ENCODE data around the gene GFRA1. TPM values are rescaled to one million over a fixed set of nuclear protein-coding genes. Genes with fewer than 3 reads are reported as not detected.
A peak's percentile ranks its signal among the peaks of the same experiment; 100 is the strongest.
"Not testable (repeated sequence)": the region's sequence is repeated elsewhere in the genome, so short reads cannot be mapped to it uniquely, and the experiment has no call there.

GFRA1 gene
- polyA plus RNA-seq, 6 donors from 2014 or later: not detected

DNA sequence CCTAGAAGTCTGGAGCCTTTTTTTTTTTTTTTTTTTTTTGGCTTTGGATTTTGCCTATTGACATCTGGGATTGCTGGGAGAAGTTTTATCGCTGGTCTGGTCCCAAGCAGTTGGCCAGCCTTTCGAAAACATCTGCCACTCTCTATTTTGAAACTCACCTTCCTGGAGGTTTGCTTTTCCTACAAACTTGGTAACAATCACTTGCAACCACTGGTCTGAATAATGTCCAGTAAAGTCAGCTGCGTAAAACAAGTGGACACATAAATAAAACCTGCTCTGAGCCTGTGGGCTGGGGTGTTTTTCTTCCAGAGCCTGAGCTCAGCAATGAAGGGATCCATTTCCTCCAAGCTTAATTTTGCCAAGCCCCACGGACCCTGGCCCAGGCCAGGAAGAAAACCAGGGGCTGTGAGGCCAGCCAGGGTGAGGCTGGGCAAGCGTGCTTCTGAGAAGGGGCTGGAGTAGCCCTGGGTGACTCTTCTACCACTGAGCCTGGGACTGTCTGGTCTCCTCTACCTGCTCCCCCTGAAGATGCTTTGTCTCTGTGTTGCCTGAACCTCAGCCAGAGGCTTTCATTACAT is 202.2 kb downstream of the GFRA1 start:
- Mint-ChIP-seq H3K4me3 (no peak overlapping the region), H3K4me1 (no peaks in the 10 kb centered on the region), H3K36me3 (no peaks in the 10 kb centered on the region), H3K9me3 (peaks cover 0 to 1% (median 0%) of the 10 kb centered on the region in 7 donors), H3K27ac (no peak overlapping the region), H3K27me3 (no peaks in the 10 kb centered on the region)
- DNase-seq (no peak), ATAC-seq (ENCODE audit: low read depth in 2 of 2) (no peak)

DNA sequence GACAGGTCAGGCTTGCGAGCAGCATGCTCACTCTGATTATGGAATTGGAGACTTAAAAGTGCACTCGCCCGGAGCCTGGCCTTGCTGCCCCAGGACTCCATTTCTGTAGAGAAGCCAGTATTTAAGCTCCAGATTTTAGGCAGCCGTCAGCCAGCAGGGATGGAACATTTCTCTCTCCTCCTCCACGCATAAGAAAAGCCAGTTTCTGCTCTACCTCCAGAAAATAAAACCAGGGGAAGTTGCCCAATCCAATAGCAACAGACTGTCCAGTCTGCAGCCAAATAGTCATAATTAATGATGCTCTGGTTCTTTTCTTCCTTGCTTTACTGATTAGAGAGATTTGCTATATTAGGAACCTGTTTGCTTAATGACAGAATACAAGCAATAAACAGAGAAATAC is 203.2 kb downstream of the GFRA1 start:
- H3K4me1 Mint-ChIP-seq: no peaks in the 10 kb centered on the region
- H3K4me3 Mint-ChIP-seq: no peak overlapping the region
- H3K27me3 Mint-ChIP-seq: no peaks in the 10 kb centered on the region
- no peak overlapping the region for H3K27ac Mint-ChIP-seq
- no peaks in the 10 kb centered on the region for H3K36me3 Mint-ChIP-seq
- DNase-seq (no peak), ATAC-seq (ENCODE audit: low read depth in 2 of 2) (no peak)
- peaks cover 0 to 1% (median 0%) of the 10 kb centered on the region in 7 donors for H3K9me3 Mint-ChIP-seq

DNA sequence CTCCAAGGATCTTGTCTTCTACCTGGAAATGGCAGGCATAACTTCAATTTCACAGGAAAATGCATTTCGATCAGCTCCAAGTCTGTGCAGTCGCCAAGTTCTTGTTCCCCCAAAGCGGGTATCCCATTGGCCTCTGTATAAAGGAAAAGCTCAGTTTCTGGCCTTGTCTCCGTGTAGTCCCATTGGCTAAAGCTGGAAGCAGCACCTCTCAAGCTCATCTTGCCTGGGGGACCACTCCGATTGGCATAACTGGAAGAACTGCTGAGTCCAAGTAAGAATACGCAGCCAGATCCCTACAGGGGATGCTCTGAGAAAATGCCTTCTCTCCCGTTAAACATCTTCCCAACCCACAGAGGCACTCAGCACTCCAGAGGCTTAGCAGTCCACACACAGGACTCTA is 205.2 kb downstream of the GFRA1 start:
- H3K9me3 Mint-ChIP-seq: peaks cover 0 to 1% (median 0%) of the 10 kb centered on the region in 7 donors
- no peak for DNase-seq
- no peak overlapping the region for H3K27ac Mint-ChIP-seq
- H3K4me1 Mint-ChIP-seq: no peaks in the 10 kb centered on the region
- no peaks in the 10 kb centered on the region for H3K27me3 Mint-ChIP-seq
- ATAC-seq (ENCODE audit: low read depth in 2 of 2): no peak
- no peak overlapping the region for H3K4me3 Mint-ChIP-seq
- H3K36me3 Mint-ChIP-seq: no peaks in the 10 kb centered on the region

DNA sequence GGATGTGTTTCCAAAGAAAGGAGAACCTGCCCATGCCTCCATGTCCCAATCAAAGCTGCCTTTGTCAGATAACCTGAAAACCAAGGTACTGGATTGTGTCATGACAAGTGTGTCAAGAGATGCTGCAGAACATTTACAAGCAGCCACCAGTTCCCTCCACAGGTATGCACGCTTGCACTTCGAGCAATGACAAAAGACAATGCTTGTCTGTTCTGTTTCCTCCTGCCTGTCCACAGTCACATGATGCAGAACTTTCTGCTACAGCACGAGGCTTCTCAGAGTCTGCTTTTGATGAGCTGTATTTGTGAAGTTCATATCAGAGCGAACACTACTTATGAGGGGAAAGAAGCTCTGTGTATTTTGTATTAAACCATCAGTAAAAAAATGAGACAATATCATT is 209.9 kb downstream of the GFRA1 start:
- no peaks in the 10 kb centered on the region for H3K36me3 Mint-ChIP-seq
- no peaks in the 10 kb centered on the region for H3K4me1 Mint-ChIP-seq
- DNase-seq (no peak), ATAC-seq (ENCODE audit: low read depth in 2 of 2) (no peak)
- no peak overlapping the region for H3K4me3 Mint-ChIP-seq
- no peaks in the 10 kb centered on the region for H3K27me3 Mint-ChIP-seq
- peaks cover 0 to 4% (median 0%) of the 10 kb centered on the region in 7 donors for H3K9me3 Mint-ChIP-seq
- H3K27ac Mint-ChIP-seq: no peak overlapping the region

DNA sequence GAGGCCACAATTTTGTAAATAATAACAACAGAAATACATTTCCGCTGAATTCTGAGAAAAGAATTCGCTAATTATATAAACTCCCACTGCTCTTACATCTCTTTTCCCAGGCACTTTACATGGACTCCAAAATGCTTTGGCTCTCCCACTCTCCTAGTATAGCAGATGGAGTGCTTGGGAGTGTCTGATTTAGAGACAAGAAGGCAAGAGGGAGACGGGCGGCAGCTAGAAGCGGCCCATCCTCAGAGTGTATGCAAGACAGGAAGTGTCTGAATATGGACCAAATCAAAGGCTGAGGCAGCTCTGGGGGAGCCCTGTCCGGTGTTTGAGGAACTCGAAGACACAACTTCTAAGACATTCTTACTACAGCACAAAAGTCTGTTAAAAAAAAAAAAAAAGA is 212.1 kb downstream of the GFRA1 start:
- Mint-ChIP-seq H3K27me3 (no peaks in the 10 kb centered on the region), H3K9me3 (peaks cover 0 to 4% (median 0%) of the 10 kb centered on the region in 7 donors), H3K36me3 (no peaks in the 10 kb centered on the region), H3K27ac (peak overlapping the region in 1 of 6 donors; percentile 61), H3K4me1 (no peaks in the 10 kb centered on the region), H3K4me3 (no peak overlapping the region)
- ATAC-seq (ENCODE audit: low read depth in 2 of 2) (no peak), DNase-seq (no peak)

DNA sequence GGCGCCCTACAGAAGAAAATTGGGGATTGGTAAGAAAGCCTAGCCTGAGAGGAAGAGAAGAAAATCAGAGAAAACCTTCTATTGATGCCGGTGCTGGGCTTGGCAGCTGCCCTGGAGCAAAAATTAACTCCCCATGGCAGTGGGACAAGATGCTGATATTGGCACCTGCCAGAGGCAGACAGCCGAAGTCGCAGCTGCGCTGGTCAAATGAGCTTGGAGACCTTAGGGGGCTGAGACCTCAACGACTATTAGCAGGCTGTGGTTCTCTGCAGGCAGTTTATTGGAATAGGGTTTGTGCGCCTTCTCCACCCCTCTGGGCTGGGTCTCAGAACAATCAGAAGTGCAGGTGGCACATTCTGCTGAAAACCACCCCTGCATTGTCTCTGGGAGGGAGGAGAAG is 213.7 kb downstream of the GFRA1 start:
- ATAC-seq (ENCODE audit: low read depth in 2 of 2) (no peak), DNase-seq (no peak)
- Mint-ChIP-seq H3K4me3 (no peak overlapping the region), H3K36me3 (no peaks in the 10 kb centered on the region), H3K27me3 (no peaks in the 10 kb centered on the region), H3K4me1 (no peaks in the 10 kb centered on the region), H3K27ac (no peak overlapping the region), H3K9me3 (peaks cover 0 to 4% (median 0%) of the 10 kb centered on the region in 7 donors)

DNA sequence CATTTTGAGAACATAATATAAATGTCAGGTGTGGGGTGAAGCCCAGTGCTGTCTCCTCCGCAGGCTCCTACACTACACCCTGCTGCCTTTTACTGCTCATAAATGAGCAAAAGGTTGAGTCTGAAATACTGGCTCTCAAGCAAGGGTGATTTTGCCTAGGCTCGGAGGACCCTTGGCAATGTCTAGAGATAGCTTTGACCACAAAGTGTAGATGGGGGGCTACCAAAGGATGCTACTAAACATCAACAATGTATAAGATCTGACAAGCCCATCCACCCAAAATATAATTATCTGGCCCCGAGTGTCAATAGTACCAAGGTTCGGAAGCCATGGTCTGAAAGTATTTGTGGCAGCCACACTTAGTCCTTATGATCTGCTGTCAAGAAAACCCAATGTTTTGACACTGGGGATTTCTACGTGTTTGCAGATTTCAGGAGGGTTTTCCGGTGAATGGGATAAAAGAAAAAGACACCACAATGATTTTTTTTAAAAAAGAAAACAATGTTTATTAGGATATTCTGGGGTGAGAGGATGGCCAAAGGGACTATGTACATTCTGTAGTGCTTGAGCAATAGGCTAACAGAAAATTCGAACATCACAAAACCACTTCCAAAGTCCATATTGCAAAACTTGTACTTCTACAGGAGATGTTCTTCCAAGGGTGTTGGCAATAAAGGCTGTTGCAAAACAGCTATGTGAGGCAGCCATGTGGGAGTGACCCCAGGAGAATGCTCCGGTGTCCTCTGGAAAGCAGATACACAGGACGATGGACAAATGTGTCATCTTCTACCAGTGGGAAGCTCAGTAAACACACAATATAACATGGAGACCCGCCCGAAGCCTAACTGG is 216.3 kb downstream of the GFRA1 start:
- H3K9me3 Mint-ChIP-seq: peaks cover 0 to 4% (median 0%) of the 10 kb centered on the region in 7 donors
- no peak overlapping the region for H3K27ac Mint-ChIP-seq
- H3K4me1 Mint-ChIP-seq: no peaks in the 10 kb centered on the region
- no peaks in the 10 kb centered on the region for H3K27me3 Mint-ChIP-seq
- no peaks in the 10 kb centered on the region for H3K36me3 Mint-ChIP-seq
- ATAC-seq (ENCODE audit: low read depth in 2 of 2) (no peak), DNase-seq (no peak)
- no peak overlapping the region for H3K4me3 Mint-ChIP-seq

DNA sequence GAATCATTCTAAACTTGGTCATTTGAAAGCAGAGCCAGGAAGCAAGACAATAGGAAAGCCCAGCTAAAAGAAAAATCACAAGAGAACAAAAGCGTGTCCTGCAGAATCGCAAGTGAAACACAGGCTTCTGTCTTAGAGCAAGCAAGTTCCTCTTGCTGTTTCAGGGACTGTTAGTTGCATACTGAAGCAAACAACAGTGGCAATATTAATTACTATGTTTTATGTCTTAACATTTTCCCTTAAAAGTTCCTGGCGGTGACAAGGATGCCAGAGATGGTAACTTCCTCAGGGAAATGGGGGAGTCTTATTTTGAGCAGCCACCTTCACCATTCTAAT is 217.1 kb downstream of the GFRA1 start:
- Mint-ChIP-seq H3K27me3 (no peaks in the 10 kb centered on the region), H3K4me3 (no peak overlapping the region), H3K36me3 (no peaks in the 10 kb centered on the region), H3K9me3 (peaks cover 0 to 3% (median 0%) of the 10 kb centered on the region in 7 donors), H3K4me1 (no peaks in the 10 kb centered on the region), H3K27ac (no peak overlapping the region)
- DNase-seq (no peak), ATAC-seq (ENCODE audit: low read depth in 2 of 2) (no peak)

DNA sequence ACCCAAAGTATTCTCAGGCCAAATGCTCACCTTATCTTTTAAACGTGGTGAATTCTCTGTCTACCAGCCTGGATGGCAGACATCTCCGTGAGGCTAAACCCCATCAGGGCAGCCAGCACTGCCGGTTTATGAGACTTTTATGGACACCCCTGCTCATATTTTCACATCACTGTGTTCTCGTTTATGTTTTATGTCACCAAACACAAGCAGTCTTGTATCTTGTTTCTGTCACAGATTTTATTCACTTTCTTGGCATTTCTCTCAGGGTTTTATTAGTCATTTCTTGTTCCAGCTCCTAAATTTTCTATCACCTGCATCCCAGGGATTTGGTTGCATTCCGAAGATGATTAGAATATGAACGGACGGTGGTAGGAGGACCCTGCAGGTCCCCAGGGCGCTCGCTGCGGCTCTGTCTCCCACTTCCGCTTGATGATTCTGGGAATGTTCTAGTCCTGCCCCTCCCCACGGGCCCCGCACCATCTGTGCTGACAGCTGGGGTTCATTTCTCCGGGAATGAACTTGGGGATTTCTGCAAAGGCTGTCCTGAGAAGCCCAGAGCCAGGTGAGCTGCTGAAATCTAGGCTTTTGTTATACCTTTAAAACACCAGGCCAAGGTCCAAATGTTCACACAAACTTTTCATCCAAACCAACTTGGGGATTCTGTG is 217.6 kb downstream of the GFRA1 start:
- ATAC-seq (ENCODE audit: low read depth in 2 of 2) (no peak), DNase-seq (no peak)
- Mint-ChIP-seq H3K36me3 (no peaks in the 10 kb centered on the region), H3K27ac (no peak overlapping the region), H3K27me3 (no peaks in the 10 kb centered on the region), H3K4me3 (no peak overlapping the region), H3K4me1 (no peaks in the 10 kb centered on the region), H3K9me3 (peaks cover 0 to 3% (median 0%) of the 10 kb centered on the region in 7 donors)

DNA sequence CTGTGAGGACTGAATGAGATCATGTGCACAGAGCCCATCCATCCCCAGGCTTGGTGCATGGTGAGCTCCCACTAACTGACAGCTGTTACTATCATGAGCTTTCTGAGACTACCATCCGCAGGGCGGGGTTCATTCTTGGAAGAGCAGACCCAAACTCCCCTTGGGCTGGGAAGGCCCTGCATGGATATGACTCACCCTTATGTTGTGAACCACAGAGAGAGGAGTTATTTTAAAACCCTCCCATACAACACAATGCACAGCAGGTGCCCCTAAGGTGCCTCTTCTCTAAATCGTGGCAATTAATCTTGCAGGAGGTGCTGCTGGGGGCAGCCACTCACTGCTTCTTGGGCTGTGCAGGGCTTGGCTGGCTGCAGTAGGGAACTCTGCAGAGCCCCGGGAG is 219.1 kb downstream of the GFRA1 start:
- no peak for DNase-seq
- H3K4me1 Mint-ChIP-seq: no peaks in the 10 kb centered on the region
- no peak for ATAC-seq (ENCODE audit: low read depth in 2 of 2)
- H3K27ac Mint-ChIP-seq: no peak overlapping the region
- H3K9me3 Mint-ChIP-seq: peaks cover 0 to 7% (median 2%) of the 10 kb centered on the region in 7 donors
- H3K36me3 Mint-ChIP-seq: no peaks in the 10 kb centered on the region
- no peak overlapping the region for H3K4me3 Mint-ChIP-seq
- no peaks in the 10 kb centered on the region for H3K27me3 Mint-ChIP-seq

DNA sequence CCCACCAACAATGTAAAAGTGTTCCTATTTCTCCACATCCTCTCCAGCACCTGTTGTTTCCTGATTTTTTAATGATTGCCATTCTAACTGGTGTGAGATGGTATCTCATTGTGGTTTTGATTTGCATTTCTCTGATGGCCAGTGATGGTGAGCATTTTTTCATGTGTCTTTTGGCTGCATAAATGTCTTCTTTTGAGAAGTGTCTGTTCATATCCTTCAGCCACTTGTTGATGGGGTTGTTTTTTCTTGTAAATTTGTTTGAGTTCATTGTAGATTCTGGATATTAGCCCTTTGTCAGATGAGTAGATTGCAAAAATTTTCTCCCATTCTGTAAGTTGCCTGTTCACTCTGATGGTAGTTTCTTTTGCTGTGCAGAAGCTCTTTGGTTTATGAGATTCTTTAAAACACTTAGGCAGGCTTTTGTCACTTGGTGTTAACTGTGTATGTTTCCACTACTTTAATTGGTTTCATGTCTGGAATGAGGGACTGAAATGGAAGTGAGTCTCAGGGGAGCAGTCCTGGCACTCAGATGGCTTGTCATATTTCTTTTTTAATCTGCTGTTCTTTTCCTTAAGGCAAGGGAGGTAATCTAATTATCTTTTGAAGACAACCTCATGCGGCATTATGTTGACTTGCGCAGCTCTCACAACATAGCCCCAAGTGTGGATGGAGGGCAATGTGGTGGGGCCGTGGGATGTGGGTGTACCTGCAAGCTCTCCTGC is 219.8 kb downstream of the GFRA1 start:
- not testable (repeated sequence) for H3K4me1 Mint-ChIP-seq; H3K36me3 Mint-ChIP-seq; DNase-seq; H3K4me3 Mint-ChIP-seq; H3K27ac Mint-ChIP-seq; ATAC-seq (ENCODE audit: low read depth in 2 of 2); H3K27me3 Mint-ChIP-seq; H3K9me3 Mint-ChIP-seq

DNA sequence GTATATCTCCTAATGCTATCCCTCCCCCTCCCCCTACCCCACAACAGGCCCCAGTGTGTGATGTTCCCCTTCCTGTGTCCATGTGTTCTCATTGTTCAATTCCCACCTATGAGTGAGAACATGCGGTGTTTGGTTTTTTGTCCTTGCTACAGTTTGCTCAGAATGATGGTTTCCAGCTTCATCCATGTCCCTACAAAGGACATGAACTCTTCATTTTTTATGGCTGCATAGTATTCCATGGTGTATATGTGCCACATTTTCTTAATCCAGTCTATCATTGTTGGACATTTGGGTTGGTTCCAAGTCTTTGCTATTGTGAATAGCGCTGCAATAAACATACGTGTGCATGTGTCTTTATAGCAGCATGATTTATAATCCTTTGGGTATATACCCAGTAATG is 220.5 kb downstream of the GFRA1 start:
- H3K4me3 Mint-ChIP-seq, H3K4me1 Mint-ChIP-seq, H3K36me3 Mint-ChIP-seq: not testable (repeated sequence)

DNA sequence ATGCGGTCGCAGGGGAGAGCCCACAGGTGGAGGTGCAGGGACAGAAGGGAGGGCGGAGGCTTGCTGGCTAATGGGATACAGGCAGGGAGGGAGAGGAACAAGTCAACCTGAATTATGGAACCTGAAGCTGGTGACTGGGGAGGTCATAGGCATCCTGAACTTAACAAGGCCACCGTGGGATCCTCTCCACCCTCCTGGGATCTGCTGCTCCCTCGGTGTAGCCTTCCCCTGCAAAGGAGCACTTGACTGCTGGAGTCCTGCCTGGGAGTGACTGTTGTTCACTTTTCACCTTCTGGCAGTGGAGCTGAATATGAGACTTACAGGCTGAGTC is 223.1 kb downstream of the GFRA1 start:
- Mint-ChIP-seq H3K9me3 (peaks cover 0 to 7% (median 2%) of the 10 kb centered on the region in 7 donors), H3K4me1 (no peaks in the 10 kb centered on the region), H3K36me3 (no peaks in the 10 kb centered on the region), H3K4me3 (no peak overlapping the region), H3K27ac (no peak overlapping the region), H3K27me3 (no peaks in the 10 kb centered on the region)
- ATAC-seq (ENCODE audit: low read depth in 2 of 2) (no peak), DNase-seq (no peak)

More for the DNA sequence above, 220.5 kb downstream of the GFRA1 start:
- H3K27me3 Mint-ChIP-seq; ATAC-seq (ENCODE audit: low read depth in 2 of 2); H3K9me3 Mint-ChIP-seq; H3K27ac Mint-ChIP-seq; DNase-seq: not testable (repeated sequence)

Measured in naive B cell (primary cell).